ENCODE measurements around the gene RBP2.

Gene RBP2

GRCh38 chr3:139458348-139458747 is 18.0 kb downstream of the RBP2 start:
- Histone ChIP-seq H4K20me1 (ENCODE audit: insufficient read depth) (no peaks in the 10 kb centered on the region), H3K27ac (no peak overlapping the region), H3K27me3 (ENCODE audit: insufficient read depth, low read depth) (no peaks in the 10 kb centered on the region), H3K9ac (no peak overlapping the region), H3K79me2 (ENCODE audit: insufficient read depth, low read depth) (no peaks in the 10 kb centered on the region), H2AFZ (ENCODE audit: low read depth) (no peak overlapping the region), H3K4me2 (no peak overlapping the region), H3K36me3 (ENCODE audit: insufficient read depth) (no peaks in the 10 kb centered on the region), H3K4me3 (IDR thresholded peaks at IDR 0.05; ENCODE audit: insufficient read depth, low read depth, low read length) (no peak overlapping the region), H3K4me1 (ENCODE audit: low read depth, poor library complexity, severe bottlenecking) (no peaks in the 10 kb centered on the region)
- TF ChIP-seq CTCF (conservative IDR thresholded peaks at IDR 0.05; ENCODE audit: low read depth, low read length), result no peak

- no peaks in the 10 kb centered on the region for H3K36me3 ChIP-seq (ENCODE audit: insufficient read depth)
- H3K4me1 ChIP-seq (ENCODE audit: low read depth, poor library complexity, severe bottlenecking), result no peaks in the 10 kb centered on the region
- H3K4me3 ChIP-seq (IDR thresholded peaks at IDR 0.05; ENCODE audit: insufficient read depth, low read depth, low read length), result no peak overlapping the region
- no peaks in the 10 kb centered on the region for H4K20me1 ChIP-seq (ENCODE audit: insufficient read depth)
- no peak overlapping the region for H3K4me2 ChIP-seq
- no peak overlapping the region for H3K9ac ChIP-seq
- no peaks in the 10 kb centered on the region for H3K27me3 ChIP-seq (ENCODE audit: insufficient read depth, low read depth)
- H3K79me2 ChIP-seq (ENCODE audit: insufficient read depth, low read depth), result no peaks in the 10 kb centered on the region
- TF ChIP-seq CTCF (conservative IDR thresholded peaks at IDR 0.05; ENCODE audit: low read depth, low read length), result no peak
- H2AFZ ChIP-seq (ENCODE audit: low read depth), result no peak overlapping the region
- H3K27ac ChIP-seq, result no peak overlapping the region
Observed at GRCh38 chr3:139457066-139457465, 19.2 kb downstream of the RBP2 start.

DNA sequence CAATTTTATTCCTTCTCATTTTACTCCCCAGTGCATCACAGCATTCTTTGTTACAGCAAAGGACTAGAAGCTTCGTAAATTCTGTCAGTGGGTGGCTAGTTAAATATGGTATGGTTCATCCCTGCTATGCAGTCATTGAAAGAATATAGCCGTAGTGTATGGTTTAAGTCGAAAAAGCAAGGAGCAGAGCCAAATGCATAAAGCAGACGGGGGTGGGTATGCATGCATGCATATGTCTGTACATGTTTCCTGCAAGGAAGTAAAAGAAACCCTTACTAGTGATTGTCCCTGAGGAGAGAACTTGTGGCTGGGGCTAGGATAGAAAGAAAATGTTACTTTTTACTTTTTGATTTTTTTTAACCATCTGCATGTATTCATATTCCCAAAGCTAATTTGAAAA is 19.9 kb downstream of the RBP2 start:
- Histone ChIP-seq H3K27ac (no peak overlapping the region), H3K79me2 (ENCODE audit: insufficient read depth, low read depth) (no peaks in the 10 kb centered on the region), H3K36me3 (ENCODE audit: insufficient read depth) (no peaks in the 10 kb centered on the region), H3K4me3 (IDR thresholded peaks at IDR 0.05; ENCODE audit: insufficient read depth, low read depth, low read length) (no peak overlapping the region), H3K4me1 (ENCODE audit: low read depth, poor library complexity, severe bottlenecking) (no peaks in the 10 kb centered on the region), H3K4me2 (no peak overlapping the region), H4K20me1 (ENCODE audit: insufficient read depth) (no peaks in the 10 kb centered on the region), H2AFZ (ENCODE audit: low read depth) (no peak overlapping the region), H3K9ac (no peak overlapping the region), H3K27me3 (ENCODE audit: insufficient read depth, low read depth) (no peaks in the 10 kb centered on the region)
- no peak for TF ChIP-seq CTCF (conservative IDR thresholded peaks at IDR 0.05; ENCODE audit: low read depth, low read length)

- Histone ChIP-seq H3K9ac (no peak overlapping the region), H2AFZ (ENCODE audit: low read depth) (no peak overlapping the region), H4K20me1 (ENCODE audit: insufficient read depth) (no peaks in the 10 kb centered on the region), H3K27ac (no peak overlapping the region), H3K4me3 (IDR thresholded peaks at IDR 0.05; ENCODE audit: insufficient read depth, low read depth, low read length) (no peak overlapping the region), H3K27me3 (ENCODE audit: insufficient read depth, low read depth) (no peaks in the 10 kb centered on the region), H3K4me1 (ENCODE audit: low read depth, poor library complexity, severe bottlenecking) (no peaks in the 10 kb centered on the region), H3K79me2 (ENCODE audit: insufficient read depth, low read depth) (no peaks in the 10 kb centered on the region), H3K4me2 (no peak overlapping the region), H3K36me3 (ENCODE audit: insufficient read depth) (no peaks in the 10 kb centered on the region)
- no peak for TF ChIP-seq CTCF (conservative IDR thresholded peaks at IDR 0.05; ENCODE audit: low read depth, low read length)
Observed at GRCh38 chr3:139455855-139456254, 20.5 kb downstream of the RBP2 start.

GRCh38 chr3:139455206-139455605 is 21.1 kb downstream of the RBP2 start:
- H3K27ac ChIP-seq, result no peak overlapping the region
- no peak overlapping the region for H3K4me2 ChIP-seq
- no peak overlapping the region for H3K4me3 ChIP-seq (IDR thresholded peaks at IDR 0.05; ENCODE audit: insufficient read depth, low read depth, low read length)
- no peaks in the 10 kb centered on the region for H3K36me3 ChIP-seq (ENCODE audit: insufficient read depth)
- H4K20me1 ChIP-seq (ENCODE audit: insufficient read depth), result no peaks in the 10 kb centered on the region
- no peak overlapping the region for H3K9ac ChIP-seq
- TF ChIP-seq CTCF (conservative IDR thresholded peaks at IDR 0.05; ENCODE audit: low read depth, low read length), result no peak
- no peaks in the 10 kb centered on the region for H3K27me3 ChIP-seq (ENCODE audit: insufficient read depth, low read depth)
- no peaks in the 10 kb centered on the region for H3K79me2 ChIP-seq (ENCODE audit: insufficient read depth, low read depth)
- no peaks in the 10 kb centered on the region for H3K4me1 ChIP-seq (ENCODE audit: low read depth, poor library complexity, severe bottlenecking)
- H2AFZ ChIP-seq (ENCODE audit: low read depth), result no peak overlapping the region

Data from KMS-11 (cell line).